Right renal pelvis (tissue), 4 donors: ENCODE measurements around the gene GRIK5. TPM values are rescaled to one million over a fixed set of nuclear protein-coding genes. Genes with fewer than 3 reads are reported as not detected.
"Not testable (repeated sequence)": the region's sequence is repeated elsewhere in the genome, so short reads cannot be mapped to it uniquely, and the experiment has no call there.

Source experiments
- DNase-seq, 4 donors: peaks; one replicate each; pipeline ENCODE4 v3.0.0-alpha.2; 2013; ENCODE audit warnings: low read depth in 4 of 4, low spot score in 3 of 4, missing footprints in 1 of 4
- polyA plus RNA-seq, 4 donors: library from polyadenylated mRNA; unstranded; fragments of 120-200 nt; gene quantifications; one replicate each; pipeline ENCODE4 v1.2.1, GENCODE V29; 2013; ENCODE audit not compliant: insufficient read length in 4 of 4

Gene GRIK5
- polyA plus RNA-seq, result 10 to 100 TPM; 21.5 to 26.9 (median 22.8) TPM

- peak in 1 of 4 donors; percentile 20 for DNase-seq
Observed at GRCh38 chr19:42069619-42070351, at the start of gene GRIK5. Gene GRIK5, minus strand, starts transcription at chr19:42070206. Its CDS starts 4,436 bp downstream, at chr19:42065770.

DNA sequence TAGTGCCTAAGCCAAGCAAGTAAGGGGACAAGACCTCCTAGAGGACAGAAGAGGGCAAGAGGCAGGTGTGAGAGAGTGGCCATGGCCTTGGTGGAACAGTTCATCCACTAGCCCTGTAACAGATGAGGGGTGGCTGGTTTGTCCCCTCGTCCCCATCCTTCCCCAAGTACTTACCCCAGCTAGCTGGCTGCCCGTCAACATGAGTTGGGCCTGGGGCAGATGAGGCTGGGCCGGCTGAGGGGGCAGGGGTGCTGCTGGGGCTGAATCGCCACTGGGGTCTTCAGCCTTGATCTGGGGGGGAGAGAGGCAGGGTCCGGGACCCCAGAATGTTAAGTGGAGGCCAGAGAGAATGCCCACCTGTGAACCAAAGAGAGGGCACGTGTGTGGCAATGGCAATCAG lies 47.1 kb upstream of the GRIK5 start:
- DNase-seq, result no peak

GRCh38 chr19:42116308-42117075 lies 46.5 kb upstream of the GRIK5 start:
- no peak for DNase-seq

DNA sequence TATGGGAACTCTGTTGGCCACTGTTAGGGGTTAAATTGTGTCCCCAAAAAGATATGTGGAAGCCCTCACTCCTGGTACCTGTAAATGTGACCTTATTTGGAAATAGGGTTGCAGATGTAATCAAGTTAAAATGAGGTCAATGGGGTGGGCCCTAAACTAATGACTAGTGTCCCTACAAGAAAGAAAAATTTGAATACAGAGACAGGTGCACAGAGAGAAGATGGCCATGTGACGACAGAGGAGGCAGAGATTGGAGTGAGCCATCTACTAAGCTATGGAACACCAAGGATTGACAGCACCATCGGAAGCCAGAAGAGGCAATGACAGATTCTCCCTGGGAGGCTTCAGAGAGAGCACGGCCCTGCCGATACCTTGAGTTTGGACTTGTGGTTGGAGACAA lies 45.7 kb upstream of the GRIK5 start:
- no peak for DNase-seq

GRCh38 chr19:42115219-42115618 lies 45.2 kb upstream of the GRIK5 start:
- no peak for DNase-seq

GRCh38 chr19:42114412-42114811 lies 44.4 kb upstream of the GRIK5 start:
- no peak for DNase-seq

- DNase-seq, result no peak
Observed at GRCh38 chr19:42113641-42114348, 43.8 kb upstream of the GRIK5 start.

- DNase-seq, result no peak
Observed at GRCh38 chr19:42111811-42112210, 41.8 kb upstream of the GRIK5 start.

DNA sequence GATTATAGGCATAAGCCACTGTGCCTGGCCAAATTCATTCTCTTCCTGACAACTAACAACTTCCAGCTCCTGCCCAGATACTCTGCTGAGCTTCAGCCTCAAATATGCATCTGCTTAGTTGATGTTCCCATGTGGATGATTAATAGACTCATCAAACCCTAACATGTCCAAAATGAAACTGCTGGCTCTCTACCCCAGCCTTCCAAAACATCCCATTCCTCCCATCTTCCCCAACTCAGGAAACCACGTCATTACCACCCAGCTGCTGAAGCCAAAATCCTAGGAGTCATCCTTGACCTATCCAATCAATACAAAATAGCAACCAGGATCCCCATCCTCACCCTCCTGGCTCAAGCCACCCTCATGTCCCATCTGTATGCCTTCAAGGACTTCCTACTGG lies 41.4 kb upstream of the GRIK5 start:
- no peak for DNase-seq

- no peak for DNase-seq
Observed at GRCh38 chr19:42110658-42111057, 40.7 kb upstream of the GRIK5 start.

DNA sequence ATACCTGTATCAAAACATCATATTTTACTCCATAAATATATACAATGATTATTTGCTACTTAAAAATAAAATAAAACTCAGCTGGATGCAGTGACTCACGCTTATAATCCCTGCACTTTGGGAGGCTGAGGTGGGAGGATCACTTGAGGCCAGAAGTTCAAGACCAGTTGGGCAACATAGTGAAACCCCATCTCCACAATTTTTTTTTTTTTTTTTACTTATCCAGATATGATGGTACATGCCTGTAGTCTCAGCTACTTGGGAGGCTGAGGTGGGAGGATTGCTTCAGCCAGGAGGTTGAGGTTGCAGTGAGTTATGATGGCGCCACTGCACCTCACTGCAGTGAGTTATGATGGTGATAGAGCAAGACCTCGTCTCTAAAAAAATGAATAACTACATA lies 39.9 kb upstream of the GRIK5 start:
- DNase-seq, result no peak

DNA sequence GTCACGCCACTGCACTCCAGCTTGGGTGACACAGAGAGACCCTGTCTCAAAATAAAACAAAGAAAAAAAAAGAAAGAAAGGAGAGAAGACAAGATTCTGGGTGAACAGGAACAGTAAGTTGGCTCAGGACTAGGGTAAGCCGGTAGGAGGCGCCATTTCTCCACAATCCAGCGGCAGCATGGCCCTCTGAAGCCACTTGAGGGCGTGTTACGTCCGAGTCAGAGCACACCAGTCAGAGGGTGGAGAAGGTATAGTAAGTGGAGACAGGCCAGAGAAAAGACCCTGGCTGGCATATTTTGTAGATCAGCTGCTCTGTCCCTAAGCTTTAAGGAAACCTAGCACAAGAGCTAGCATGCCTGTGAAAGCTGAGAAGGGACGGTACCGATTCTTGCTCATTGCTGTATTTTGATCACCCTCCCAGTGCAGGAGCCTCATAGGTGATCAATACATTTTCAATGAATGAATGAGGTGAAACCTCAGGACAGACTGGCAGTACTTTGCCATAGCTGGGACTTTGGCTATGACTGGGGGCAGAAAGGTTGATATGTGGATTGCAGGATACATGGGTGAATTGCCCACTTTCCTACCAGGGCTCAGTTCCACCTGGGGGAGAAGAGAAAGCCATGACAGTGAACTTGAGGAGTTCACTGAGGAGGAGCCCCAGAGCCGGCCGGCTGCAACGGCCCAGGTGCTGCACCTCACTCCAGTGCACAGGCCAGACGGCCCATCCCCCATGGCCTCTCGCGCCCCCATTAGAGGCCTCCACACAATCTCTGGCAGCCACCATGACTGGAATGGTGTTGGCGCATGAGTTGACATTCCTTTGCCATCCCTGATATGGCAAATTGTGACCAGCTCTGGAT lies 38.8 kb upstream of the GRIK5 start:
- DNase-seq, result peak; percentile 33 to 51 (median 46)

GRCh38 chr19:42105368-42105767 lies 35.4 kb upstream of the GRIK5 start:
- DNase-seq, result no peak

- DNase-seq, result no peak
Observed at GRCh38 chr19:42102877-42103276, 32.9 kb upstream of the GRIK5 start.

DNA sequence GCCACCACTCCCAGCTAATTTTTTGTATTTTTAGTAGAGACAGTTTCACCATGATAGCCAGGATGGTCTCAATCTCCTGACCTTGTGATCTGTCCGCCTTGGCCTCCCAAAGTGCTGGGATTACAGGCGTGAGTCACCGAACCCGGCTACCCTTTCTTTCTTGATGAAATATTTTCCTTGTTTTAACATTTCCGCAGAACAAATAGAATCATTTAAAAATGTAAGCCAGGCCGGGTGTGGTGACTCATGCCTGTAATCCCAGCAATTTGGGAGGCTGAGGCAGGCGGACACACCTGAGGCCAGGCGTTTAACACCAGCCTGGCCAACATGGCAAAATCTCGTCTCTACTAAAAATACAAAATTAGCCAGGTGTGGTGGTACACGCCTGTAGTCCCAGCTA lies 30.2 kb upstream of the GRIK5 start:
- DNase-seq, result not testable (repeated sequence)

GRCh38 chr19:42099336-42099925 lies 29.4 kb upstream of the GRIK5 start:
- DNase-seq, result no peak

DNA sequence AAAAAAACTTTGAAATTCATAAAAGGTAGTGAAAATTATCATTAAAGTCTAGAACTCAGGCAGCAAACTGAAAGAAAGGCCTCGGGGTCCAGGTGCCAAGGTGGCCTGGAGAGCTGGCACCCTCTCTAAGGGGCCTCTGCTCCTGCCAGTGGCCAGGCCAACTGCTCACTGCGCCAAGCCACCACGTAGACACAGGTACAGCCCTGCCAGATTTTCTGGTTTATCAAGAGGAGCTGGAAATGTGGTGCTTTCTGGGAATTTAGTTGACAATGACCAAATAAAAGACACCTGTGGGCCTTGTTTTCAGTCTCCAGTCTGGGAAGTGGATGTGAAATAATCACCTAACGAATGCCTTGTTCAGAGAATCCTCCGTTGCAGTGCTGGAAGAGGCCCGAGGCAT lies 28.8 kb upstream of the GRIK5 start:
- no peak for DNase-seq

- DNase-seq, result no peak
Observed at GRCh38 chr19:42097461-42097860, 27.5 kb upstream of the GRIK5 start.

GRCh38 chr19:42096255-42096837 lies 26.3 kb upstream of the GRIK5 start:
- no peak for DNase-seq

DNA sequence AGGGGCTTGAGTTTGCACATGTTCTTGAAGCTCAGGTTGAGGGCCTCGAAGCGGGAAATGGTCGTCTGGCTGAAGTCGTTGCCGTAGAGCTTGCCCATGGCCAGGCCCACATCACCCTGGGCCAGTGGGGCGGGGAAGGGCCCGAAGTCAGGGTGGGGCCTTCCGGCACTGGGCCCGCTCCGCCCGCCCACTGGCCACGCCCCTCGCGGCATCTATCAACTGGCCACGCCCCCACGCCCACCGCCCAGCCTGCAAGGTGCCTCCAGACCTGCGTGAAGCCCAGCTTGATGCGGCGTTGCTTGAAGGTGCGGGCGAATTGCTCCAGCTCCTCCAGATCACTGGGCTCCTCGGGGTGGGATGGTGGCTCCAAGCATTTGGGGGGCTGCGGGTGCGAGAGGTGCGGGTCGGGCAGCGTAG lies 25.8 kb upstream of the GRIK5 start:
- DNase-seq, result no peak
